HEK293 (cell line): ENCODE data around the gene PRCD.
"Not testable (repeated sequence)": the region's sequence is repeated elsewhere in the genome, so short reads cannot be mapped to it uniquely, and the experiment has no call there.

Experiments used
- CTCF ChIA-PET: fragments of 350-600 bp; formaldehyde crosslinking; extraction: SDS; loops from one replicate; lab custom pipeline; 2021; ENCODE audit warnings: antibody characterized with exemption; lab: Yijun Ruan, JAX
- POLR2A ChIA-PET: fragments of 300-600 bp; formaldehyde crosslinking; extraction: SDS; loops from one replicate; lab custom pipeline; 2020; ENCODE audit warnings: antibody characterized with exemption, inconsistent platforms; lab: Yijun Ruan, JAX
- H3K27ac ChIP-seq: fragments of 200-500 bp; sonication (Bioruptor generic); 2 replicates; pipeline ENCODE4 v1.5.1; 2014; ENCODE audit warnings: low read depth, low read length, control low read depth, inconsistent platforms; ENCODE audit errors: extremely low read depth
- H3K36me3 ChIP-seq, 2 experiments: fragments of 200-500 bp in 1 of 2; sonication (Bioruptor generic) in 1 of 2; 1 replicate in 1 of 2; 2 replicates in 1 of 2; pipeline ENCODE4 v1.5.1; 2014 to 2017; ENCODE audit warnings: inconsistent platforms in 2 of 2, low read length in 2 of 2; ENCODE audit not compliant: control insufficient read depth in 2 of 2, insufficient read depth in 1 of 2
- H3K4me1 ChIP-seq: fragments of 200-500 bp; sonication (Bioruptor generic); 2 replicates; pipeline ENCODE4 v1.5.1; 2014; ENCODE audit warnings: mild to moderate bottlenecking, low read length, inconsistent platforms; ENCODE audit not compliant: control insufficient read depth, insufficient read depth
- H3K4me3 ChIP-seq: 2 replicates; pipeline ENCODE4 v1.5.1; 2011; ENCODE audit warnings: low read depth, mild to moderate bottlenecking, control low read depth, low read length, moderate library complexity
- H3K9me3 ChIP-seq: fragments of 200-500 bp; sonication (Bioruptor generic); 2 replicates; pipeline ENCODE4 v1.5.1; 2014; ENCODE audit warnings: low read depth, low read length, inconsistent platforms; ENCODE audit not compliant: control insufficient read depth, insufficient read depth
- BCL11B ChIP-seq: fragments of 450-650 bp; formaldehyde crosslinking; IDR thresholded peaks from 2 replicates; pipeline ENCODE4 v1.5.1; 2016; ENCODE audit warnings: low read depth, missing biosample characterization, missing genetic modification characterization
- BCL6B ChIP-seq: fragments of 450-650 bp; formaldehyde crosslinking; IDR thresholded peaks from 2 replicates; pipeline ENCODE4 v1.5.1; 2017; ENCODE audit warnings: missing biosample characterization, missing genetic modification characterization
- CTCF ChIP-seq: fragments of 450-650 bp; formaldehyde crosslinking; IDR thresholded peaks from 2 replicates; pipeline ENCODE4 v1.5.1; 2016; ENCODE audit warnings: missing biosample characterization, missing genetic modification characterization
- GLIS1 ChIP-seq: fragments of 450-650 bp; formaldehyde crosslinking; IDR thresholded peaks from 2 replicates; pipeline ENCODE4 v1.5.1; 2016; ENCODE audit warnings: missing biosample characterization, missing genetic modification characterization
- GLIS2 ChIP-seq: fragments of 450-650 bp; formaldehyde crosslinking; IDR thresholded peaks from 2 replicates; pipeline ENCODE4 v1.5.1; 2016; ENCODE audit warnings: missing biosample characterization, missing genetic modification characterization
- IKZF3 ChIP-seq: fragments of 450-650 bp; IDR thresholded peaks from 2 replicates; pipeline ENCODE4 v1.5.0; 2018; ENCODE audit warnings: missing biosample characterization, mild to moderate bottlenecking, missing genetic modification characterization, moderate library complexity
- KLF17 ChIP-seq: fragments of 450-650 bp; formaldehyde crosslinking; IDR thresholded peaks from 2 replicates; pipeline ENCODE4 v1.5.1; 2016; ENCODE audit warnings: missing biosample characterization, missing genetic modification characterization
- KLF8 ChIP-seq: fragments of 450-650 bp; formaldehyde crosslinking; IDR thresholded peaks from 2 replicates; pipeline ENCODE4 v1.5.1; 2016; ENCODE audit warnings: missing biosample characterization, missing genetic modification characterization
- PRDM10 ChIP-seq: fragments of 450-650 bp; formaldehyde crosslinking; IDR thresholded peaks from 2 replicates; pipeline ENCODE4 v1.5.1; 2016; ENCODE audit warnings: missing biosample characterization, missing genetic modification characterization
- YY1 ChIP-seq: fragments of 450-650 bp; formaldehyde crosslinking; IDR thresholded peaks from 2 replicates; pipeline ENCODE4 v1.5.1; 2018; ENCODE audit warnings: missing biosample characterization, missing genetic modification characterization
- ZEB2 ChIP-seq: fragments of 450-650 bp; formaldehyde crosslinking; IDR thresholded peaks from 2 replicates; pipeline ENCODE4 v1.5.1; 2016; ENCODE audit warnings: missing biosample characterization, missing genetic modification characterization
- ZFP3 ChIP-seq: fragments of 450-650 bp; formaldehyde crosslinking; IDR thresholded peaks from 2 replicates; pipeline ENCODE4 v1.5.1; 2016; ENCODE audit warnings: low read depth, missing biosample characterization, missing genetic modification characterization
- ZFP69B ChIP-seq: fragments of 450-650 bp; formaldehyde crosslinking; IDR thresholded peaks from 2 replicates; pipeline ENCODE4 v1.5.1; 2016; ENCODE audit warnings: missing biosample characterization, missing genetic modification characterization
- ZIC2 ChIP-seq: fragments of 450-650 bp; formaldehyde crosslinking; IDR thresholded peaks from 2 replicates; pipeline ENCODE4 v1.5.1; 2016; ENCODE audit warnings: missing biosample characterization, missing genetic modification characterization
- ZNF184 ChIP-seq: fragments of 450-650 bp; IDR thresholded peaks from 2 replicates; pipeline ENCODE4 v1.5.1; 2018; ENCODE audit warnings: missing biosample characterization, mild to moderate bottlenecking, missing genetic modification characterization
- ZNF2 ChIP-seq: fragments of 450-650 bp; formaldehyde crosslinking; IDR thresholded peaks from 2 replicates; pipeline ENCODE4 v1.5.1; 2016; ENCODE audit warnings: missing biosample characterization, missing genetic modification characterization
- ZNF248 ChIP-seq: fragments of 450-650 bp; formaldehyde crosslinking; IDR thresholded peaks from 2 replicates; pipeline ENCODE4 v1.5.1; 2017; ENCODE audit warnings: missing biosample characterization, missing genetic modification characterization
- ZNF501 ChIP-seq: fragments of 450-650 bp; formaldehyde crosslinking; IDR thresholded peaks from 2 replicates; pipeline ENCODE4 v1.5.1; 2016; ENCODE audit warnings: missing biosample characterization, missing genetic modification characterization
- ZNF596 ChIP-seq: fragments of 450-650 bp; IDR thresholded peaks from 2 replicates; pipeline ENCODE4 v1.5.0; 2018; ENCODE audit warnings: missing biosample characterization, mild to moderate bottlenecking, missing genetic modification characterization, moderate library complexity
- ZNF629 ChIP-seq: fragments of 450-650 bp; formaldehyde crosslinking; IDR thresholded peaks from 2 replicates; pipeline ENCODE4 v1.5.1; 2017; ENCODE audit warnings: missing biosample characterization, missing genetic modification characterization
- ZNF791 ChIP-seq: fragments of 450-650 bp; formaldehyde crosslinking; IDR thresholded peaks from 2 replicates; pipeline ENCODE4 v1.5.1; 2016; ENCODE audit warnings: missing biosample characterization, missing genetic modification characterization
- ZSCAN16 ChIP-seq: fragments of 450-650 bp; formaldehyde crosslinking; IDR thresholded peaks from 2 replicates; pipeline ENCODE4 v1.5.1; 2016; ENCODE audit warnings: missing biosample characterization, missing genetic modification characterization

The PRCD gene

GRCh38 chr17:76521262-76521661 lies 18.6 kb upstream of the PRCD start:
- POLR2A ChIA-PET, result no interaction called here
- Histone ChIP-seq H3K4me3 (no peak overlapping the region), H3K9me3 (no peaks in the 10 kb centered on the region), H3K36me3 (no peaks in the 10 kb centered on the region), H3K27ac (no peak overlapping the region), H3K4me1 (peaks cover 8% of the 10 kb centered on the region)
- CTCF ChIA-PET, result interaction anchor here (0.7 to 7.2 kb wide), 8 partner anchors 11 to 933 kb away, joined by 4 to 87 read pairs (median 42); no protein-coding TSS in a partner anchor
- no peak for TF ChIP-seq ZNF791 (tag by site-specific recombination)
- no peak for TF ChIP-seq ZNF501
- TF ChIP-seq ZNF248, result no peak
- no peak for TF ChIP-seq ZEB2 (tag by site-specific recombination)

- CTCF ChIA-PET, result interaction anchor here (0.6 to 7.2 kb wide), 11 partner anchors 11 to 932 kb away, joined by 4 to 87 read pairs (median 27); partner anchors contain the start of gene PRCD
- H3K4me3 ChIP-seq, H3K27ac ChIP-seq, H3K36me3 ChIP-seq, H3K9me3 ChIP-seq, POLR2A ChIA-PET, H3K4me1 ChIP-seq: not testable (repeated sequence)
Observed at GRCh38 chr17:76521683-76522082, 18.2 kb upstream of the PRCD start.

- Histone ChIP-seq H3K27ac (no peak overlapping the region), H3K4me1 (peaks cover 8% of the 10 kb centered on the region), H3K36me3 (no peaks in the 10 kb centered on the region), H3K4me3 (no peak overlapping the region), H3K9me3 (no peaks in the 10 kb centered on the region)
- ChIA-PET CTCF (interaction anchor here (0.6 to 7.2 kb wide), 65 partner anchors 8 to 556 kb away, joined by 3 to 87 read pairs (median 5); partner anchors contain the start of genes AANAT, MXRA7 and PRCD), POLR2A (interaction anchor here (0.7 to 2.2 kb wide), 4 partner anchors 16 to 37 kb away, joined by 3 to 7 read pairs (median 4); partner anchors contain the start of gene PRCD)
- no peak for TF ChIP-seq BCL6B (tag by site-specific recombination)
- peak; percentile 31; the same call in 1 of the 2 replicates for TF ChIP-seq ZFP69B (tag by site-specific recombination)
- TF ChIP-seq YY1 (tag by site-specific recombination), result 0 out of 2 replicates have a peak, but pooled peaks have one; percentile 32
- peak; percentile 85; the same call in 1 of the 2 replicates for TF ChIP-seq IKZF3 (tag by site-specific recombination)
- no peak for TF ChIP-seq ZNF184 (tag by site-specific recombination)
- TF ChIP-seq GLIS2 (tag by site-specific recombination), result peak; percentile 86
- TF ChIP-seq ZFP3 (tag by site-specific recombination), result no peak
- TF ChIP-seq GLIS1 (tag by site-specific recombination), result peak; percentile 87
- peak; percentile 54; the same call in 1 of the 2 replicates for TF ChIP-seq KLF8 (tag by site-specific recombination)
- TF ChIP-seq ZNF2 (tag by site-specific recombination), result peak; percentile 98
- TF ChIP-seq ZIC2, result peak; percentile 93
- TF ChIP-seq ZNF596 (tag by site-specific recombination), result no peak
- 0 out of 2 replicates have a peak, but pooled peaks have one; percentile 63 for TF ChIP-seq ZNF501
- TF ChIP-seq KLF17, result peak; percentile 75; the same call in 1 of the 2 replicates
- TF ChIP-seq BCL11B (tag by site-specific recombination), result 0 out of 2 replicates have a peak, but pooled peaks have one; percentile 43
- TF ChIP-seq CTCF (tag by site-specific recombination), result peak; percentile 98
- TF ChIP-seq PRDM10, result peak; percentile 69; the same call in 1 of the 2 replicates
- TF ChIP-seq ZNF629 (tag by site-specific recombination), result 0 out of 2 replicates have a peak, but pooled peaks have one; percentile 30
- 0 out of 2 replicates have a peak, but pooled peaks have one; percentile 12 for TF ChIP-seq ZSCAN16 (tag by site-specific recombination)
Observed at GRCh38 chr17:76523084-76524037, 16.5 kb upstream of the PRCD start.
